ENCODE measurements around the gene COA5. TPM values are rescaled to one million over a fixed set of nuclear protein-coding genes. Genes with fewer than 3 reads are reported as not detected.

COA5 gene
- polyA plus RNA-seq, 2 of the 4 experiments (the other 2 are of a cell fraction), result 32.7 to 43.3 TPM

DNA sequence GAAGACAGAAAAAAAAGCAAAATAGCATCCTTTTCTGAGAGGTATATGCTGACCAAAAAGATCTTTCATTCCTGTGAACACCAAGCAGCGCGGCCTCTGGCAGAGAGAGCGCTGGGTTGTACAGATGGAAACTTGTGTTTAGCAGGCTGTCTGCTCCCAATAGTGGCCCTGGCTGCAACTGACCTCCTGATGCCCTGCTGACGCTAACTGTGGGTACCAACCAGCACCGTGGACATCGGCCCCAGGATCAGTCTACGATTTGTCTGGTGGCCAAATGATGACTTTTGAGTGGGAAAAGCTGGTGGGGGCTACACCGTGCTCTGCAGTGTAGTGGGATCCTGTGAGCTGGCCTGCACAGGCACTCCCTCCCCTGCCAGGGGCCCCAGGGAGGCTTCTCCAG, 15.7 kb downstream of the COA5 start:
- ChIA-PET POLR2A (no interaction called here), CTCF (interaction anchor here (1.1 kb wide), 1 partner anchor 9 kb away, joined by 3 read pairs; no protein-coding TSS in a partner anchor)
- TF ChIP-seq PHF8 (IDR thresholded peaks at IDR 0.05; ENCODE audit: borderline replicate concordance, low read depth) (no peak), HDAC2 (IDR thresholded peaks at IDR 0.05) (no peak)
- Histone ChIP-seq H3K4me3 (no peak overlapping the region), H3K4me1 (no peaks in the 10 kb centered on the region), H3K9me3 (no peaks in the 10 kb centered on the region), H3K4me2 (no peak overlapping the region), H3K27ac (no peak overlapping the region)
- ATAC-seq, result peak in 1 of 2 experiments; percentile 26; a peak in 3 of 6 replicates
- FAIRE-seq, result no peak
- WGBS (ENCODE audit: missing lambda C conversion rate), result 92% methylated on average over 8 of the region's 8 CpGs
- no peak for DNase-seq (ENCODE audit: low read depth in 1 of 2, low spot score in 1 of 2)

DNA sequence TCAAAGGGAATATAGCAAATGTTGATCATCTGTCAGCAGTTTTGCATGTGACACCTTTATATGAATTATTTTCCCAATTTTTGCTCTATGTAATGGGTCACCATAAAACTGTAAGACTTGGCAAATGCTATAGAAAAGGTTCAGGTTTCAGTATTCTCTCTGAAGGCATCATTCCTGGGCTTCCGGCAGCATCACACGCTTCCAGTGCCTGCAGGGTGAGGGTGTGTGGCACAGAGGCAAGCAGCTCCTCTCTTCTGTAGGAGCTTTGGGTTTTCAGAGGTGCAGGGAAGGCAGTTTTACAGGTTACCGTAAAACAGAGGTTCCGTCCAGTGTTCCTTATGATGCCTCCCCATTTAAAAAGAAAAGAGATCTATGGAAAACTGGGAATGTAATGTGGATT, 18.8 kb downstream of the COA5 start:
- CTCF ChIA-PET, result no interaction called here
- no peak for TF ChIP-seq GATA3 (IDR thresholded peaks at IDR 0.05; ENCODE audit: borderline replicate concordance)
- no peak for TF ChIP-seq SREBF2 (IDR thresholded peaks at IDR 0.05)
- TF ChIP-seq CEBPB (IDR thresholded peaks at IDR 0.05), result no peak
- TF ChIP-seq, protein P1, sequence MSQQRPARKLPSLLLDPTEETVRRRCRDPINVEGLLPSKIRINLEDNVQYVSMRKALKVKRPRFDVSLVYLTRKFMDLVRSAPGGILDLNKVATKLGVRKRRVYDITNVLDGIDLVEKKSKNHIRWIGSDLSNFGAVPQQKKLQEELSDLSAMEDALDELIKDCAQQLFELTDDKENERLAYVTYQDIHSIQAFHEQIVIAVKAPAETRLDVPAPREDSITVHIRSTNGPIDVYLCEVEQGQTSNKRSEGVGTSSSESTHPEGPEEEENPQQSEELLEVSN (IDR thresholded peaks at IDR 0.05; ENCODE audit: borderline replicate concordance, low read depth), result no peak
- TF ChIP-seq HOXB13 (CRISPR knock-in tag; IDR thresholded peaks at IDR 0.05; ENCODE audit: low read depth), result no peak
- no peak for TF ChIP-seq MAFK (IDR thresholded peaks at IDR 0.05; ENCODE audit: partially characterized antibody)
- no peak for TF ChIP-seq POLR2AphosphoS2 (conservative IDR thresholded peaks at IDR 0.05; ENCODE audit: low read length)
- TF ChIP-seq, protein P2, sequence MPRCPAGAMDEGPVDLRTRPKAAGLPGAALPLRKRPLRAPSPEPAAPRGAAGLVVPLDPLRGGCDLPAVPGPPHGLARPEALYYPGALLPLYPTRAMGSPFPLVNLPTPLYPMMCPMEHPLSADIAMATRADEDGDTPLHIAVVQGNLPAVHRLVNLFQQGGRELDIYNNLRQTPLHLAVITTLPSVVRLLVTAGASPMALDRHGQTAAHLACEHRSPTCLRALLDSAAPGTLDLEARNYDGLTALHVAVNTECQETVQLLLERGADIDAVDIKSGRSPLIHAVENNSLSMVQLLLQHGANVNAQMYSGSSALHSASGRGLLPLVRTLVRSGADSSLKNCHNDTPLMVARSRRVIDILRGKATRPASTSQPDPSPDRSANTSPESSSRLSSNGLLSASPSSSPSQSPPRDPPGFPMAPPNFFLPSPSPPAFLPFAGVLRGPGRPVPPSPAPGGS (IDR thresholded peaks at IDR 0.05), result no peak
- no peak for TF ChIP-seq ZC3H11A (IDR thresholded peaks at IDR 0.05)
- TF ChIP-seq NPAS2 (CRISPR knock-in tag; IDR thresholded peaks at IDR 0.05; ENCODE audit: borderline replicate concordance), result no peak
- TF ChIP-seq, protein P3, sequence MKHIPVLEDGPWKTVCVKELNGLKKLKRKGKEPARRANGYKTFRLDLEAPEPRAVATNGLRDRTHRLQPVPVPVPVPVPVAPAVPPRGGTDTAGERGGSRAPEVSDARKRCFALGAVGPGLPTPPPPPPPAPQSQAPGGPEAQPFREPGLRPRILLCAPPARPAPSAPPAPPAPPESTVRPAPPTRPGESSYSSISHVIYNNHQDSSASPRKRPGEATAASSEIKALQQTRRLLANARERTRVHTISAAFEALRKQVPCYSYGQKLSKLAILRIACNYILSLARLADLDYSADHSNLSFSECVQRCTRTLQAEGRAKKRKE (CRISPR knock-in tag; IDR thresholded peaks at IDR 0.05; ENCODE audit: low read depth), result no peak
- TF ChIP-seq RNF2 (IDR thresholded peaks at IDR 0.05; ENCODE audit: borderline replicate concordance, low read depth), result no peak
- no peak for TF ChIP-seq POLR2A (IDR thresholded peaks at IDR 0.05; ENCODE audit: low read length)
- TF ChIP-seq HEYL (CRISPR knock-in tag; IDR thresholded peaks at IDR 0.05), result no peak
- TF ChIP-seq CHD2 (IDR thresholded peaks at IDR 0.05; ENCODE audit: low read length, partially characterized antibody), result no peak
- no peak for TF ChIP-seq RARB (CRISPR knock-in tag; IDR thresholded peaks at IDR 0.05)
- TF ChIP-seq CHD4 (IDR thresholded peaks at IDR 0.05; ENCODE audit: borderline replicate concordance), result no peak
- no peak for TF ChIP-seq SMC3 (IDR thresholded peaks at IDR 0.05)
- TF ChIP-seq FOXS1 (CRISPR knock-in tag; IDR thresholded peaks at IDR 0.05), result no peak
- no peak for TF ChIP-seq RFX5 (IDR thresholded peaks at IDR 0.05)
- 93% methylated on average over 4 of the region's 4 CpGs for WGBS (ENCODE audit: missing lambda C conversion rate)

DNA sequence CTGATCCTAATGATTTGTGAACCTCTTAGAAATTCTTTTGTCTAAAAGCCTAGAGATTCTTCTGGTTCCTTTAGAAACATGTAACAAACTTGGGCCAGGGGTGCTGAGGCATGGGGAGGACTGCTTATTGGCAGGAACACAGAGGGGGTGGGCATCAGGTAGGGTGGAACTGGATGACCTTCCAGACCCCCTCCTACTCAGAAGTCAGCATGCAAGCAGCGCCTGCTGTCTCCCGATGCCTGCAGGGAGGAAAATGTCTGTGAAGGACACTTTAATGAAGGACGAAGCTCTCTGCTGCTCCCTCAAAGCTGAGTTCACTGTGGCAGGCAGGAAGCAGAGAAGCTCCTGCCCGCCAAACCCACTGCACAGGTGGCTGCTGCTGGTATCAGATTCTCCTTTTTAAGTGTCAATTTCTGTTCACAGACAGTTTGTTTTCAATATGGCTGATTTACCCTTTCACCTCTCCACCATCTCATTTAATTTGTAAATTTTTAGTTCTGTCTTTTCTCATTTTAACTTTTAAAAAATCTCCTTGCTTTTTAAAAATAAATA, 19.4 kb downstream of the COA5 start:
- ATAC-seq (no peak), FAIRE-seq (no peak), DNase-seq (ENCODE audit: low read depth in 1 of 2, low spot score in 1 of 2) (no peak)
- WGBS (ENCODE audit: missing lambda C conversion rate), result 89% methylated on average over 4 of the region's 4 CpGs
- Histone ChIP-seq H3K4me2 (no peak overlapping the region), H3K9me3 (no peaks in the 10 kb centered on the region), H3K4me1 (no peaks in the 10 kb centered on the region), H3K4me3 (no peak overlapping the region), H3K27ac (no peak overlapping the region)
- TF ChIP-seq CBX8 (IDR thresholded peaks at IDR 0.05) (no peak), BHLHE40 (IDR thresholded peaks at IDR 0.05; ENCODE audit: low read depth, low read length) (no peak), KDM1A (IDR thresholded peaks at IDR 0.05; ENCODE audit: low read depth) (no peak)
- TF ChIP-seq, protein P4, sequence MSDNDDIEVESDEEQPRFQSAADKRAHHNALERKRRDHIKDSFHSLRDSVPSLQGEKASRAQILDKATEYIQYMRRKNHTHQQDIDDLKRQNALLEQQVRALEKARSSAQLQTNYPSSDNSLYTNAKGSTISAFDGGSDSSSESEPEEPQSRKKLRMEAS (IDR thresholded peaks at IDR 0.05), result no peak
- TF ChIP-seq, protein P3 (CRISPR knock-in tag; IDR thresholded peaks at IDR 0.05; ENCODE audit: low read depth), result no peak
- CTCF ChIA-PET, result no interaction called here
- POLR2A ChIA-PET, result no interaction called here

More for the DNA sequence above, 18.8 kb downstream of the COA5 start:
- DNase-seq (ENCODE audit: low read depth in 1 of 2, low spot score in 1 of 2), result no peak
- ATAC-seq, result no peak
- no peak for FAIRE-seq
- H3K4me1 ChIP-seq, result no peaks in the 10 kb centered on the region
- H3K4me2 ChIP-seq, result no peak overlapping the region
- H3K27ac ChIP-seq, result no peak overlapping the region
- H3K4me3 ChIP-seq, result no peak overlapping the region
- no peaks in the 10 kb centered on the region for H3K9me3 ChIP-seq
- POLR2A ChIA-PET, result no interaction called here
